Effector CD4-positive, alpha-beta T cell (primary cell): ENCODE data around the gene RAPGEF2.
"Not testable (repeated sequence)": the region's sequence is repeated elsewhere in the genome, so short reads cannot be mapped to it uniquely, and the experiment has no call there.

ENCODE experiments used
- DNase-seq: peaks from one replicate; pipeline ENCODE4 v3.0.0-alpha.2; 2020

RAPGEF2 gene

DNA sequence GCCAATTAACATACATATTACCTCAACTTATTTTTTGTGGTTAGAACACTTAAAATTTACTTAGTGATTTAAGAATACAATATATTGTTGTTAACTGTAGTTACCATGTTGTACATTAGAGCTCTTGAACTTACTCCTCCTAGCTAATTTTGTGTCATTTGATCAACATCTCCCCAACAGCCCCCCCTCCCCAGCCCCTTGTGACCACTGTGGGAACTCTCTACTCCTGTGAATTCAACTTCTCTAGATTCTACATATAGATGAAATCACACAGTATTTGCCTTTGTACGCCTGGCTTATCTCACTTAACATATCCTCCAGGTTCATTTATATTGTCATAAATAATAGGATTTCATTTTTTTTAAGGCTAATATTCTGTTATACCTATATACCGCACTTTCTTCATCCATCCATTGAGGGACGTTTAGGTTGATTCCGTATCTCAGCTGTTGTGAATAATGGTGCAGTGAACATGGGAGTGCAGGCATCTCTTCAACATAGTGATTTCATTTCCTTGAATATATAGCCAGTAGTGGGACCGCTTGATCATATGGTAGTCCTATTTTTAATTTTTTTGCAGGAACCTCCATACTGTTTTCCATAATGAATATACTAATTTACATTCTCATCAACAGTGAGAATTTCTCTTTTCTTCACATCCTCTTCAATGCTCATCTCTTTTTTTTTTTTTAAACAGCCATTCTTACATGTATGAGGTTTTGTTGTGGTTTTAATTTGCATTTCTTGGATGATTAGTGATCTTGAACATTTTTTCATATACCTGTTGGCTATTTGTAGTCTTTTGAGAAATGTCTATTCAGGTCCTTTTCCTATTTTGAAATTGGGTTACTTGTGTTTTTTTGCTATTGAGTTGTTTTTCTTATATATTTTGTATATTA is 66.8 kb downstream of the RAPGEF2 start:
- no peak for DNase-seq

DNA sequence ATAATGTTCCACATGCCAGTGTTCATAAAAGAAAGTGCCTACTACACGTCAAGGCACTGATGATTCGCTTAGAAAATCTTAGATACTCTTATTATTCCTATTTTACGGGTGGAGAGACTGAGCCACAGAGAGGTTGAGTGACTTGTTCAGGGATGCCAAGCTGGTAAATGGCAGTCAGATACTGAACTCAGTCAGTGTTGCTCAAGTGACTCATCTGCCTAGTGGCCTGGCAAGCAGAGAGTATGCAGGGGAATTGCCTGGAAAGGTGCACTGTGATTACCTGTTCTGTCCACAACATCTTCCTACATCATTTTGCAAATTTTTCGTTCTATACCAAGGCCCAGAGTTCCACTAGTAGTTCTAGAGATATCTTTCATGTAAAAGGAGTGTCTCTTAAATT is 68.4 kb downstream of the RAPGEF2 start:
- DNase-seq: no peak

DNA sequence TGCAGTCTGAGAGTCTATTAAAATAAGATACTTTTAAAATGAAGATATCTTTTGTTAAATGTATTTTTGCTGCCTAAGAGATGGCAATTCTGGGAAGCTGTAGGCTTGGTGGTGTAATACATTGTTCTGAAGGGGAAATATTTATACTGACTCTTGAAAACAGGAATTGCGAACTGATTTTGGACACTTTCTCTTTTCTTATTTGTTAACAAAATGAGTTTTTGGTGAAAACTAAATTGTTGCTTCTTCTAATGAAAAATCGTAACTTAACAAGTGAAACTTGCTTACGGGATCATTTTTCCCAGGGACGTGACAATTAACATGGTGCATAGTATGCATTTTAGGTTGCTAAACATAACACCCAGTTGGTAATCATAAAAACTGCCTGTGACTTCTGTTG is 71.0 kb downstream of the RAPGEF2 start:
- no peak for DNase-seq

DNA sequence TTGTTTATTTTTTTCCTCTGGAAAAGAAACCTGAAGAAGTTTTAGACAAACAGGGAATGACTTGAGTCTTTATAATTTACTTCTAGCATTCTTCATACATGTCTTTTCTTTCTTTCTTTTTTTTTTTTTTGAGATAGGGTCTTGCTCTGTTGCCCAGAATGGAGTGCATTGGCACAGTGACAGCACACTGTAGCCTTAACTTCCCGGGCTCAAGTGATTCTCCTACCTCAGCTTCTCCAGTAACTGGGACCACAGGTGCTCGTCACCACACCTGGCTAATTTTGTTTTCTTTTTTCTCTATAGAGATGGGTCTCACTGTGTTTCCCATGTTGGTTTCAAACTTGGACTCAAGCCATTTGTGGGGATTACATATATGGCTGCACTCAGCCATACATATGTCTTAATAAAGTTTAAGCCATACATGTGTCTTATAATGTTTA is 71.8 kb downstream of the RAPGEF2 start:
- no peak for DNase-seq

DNA sequence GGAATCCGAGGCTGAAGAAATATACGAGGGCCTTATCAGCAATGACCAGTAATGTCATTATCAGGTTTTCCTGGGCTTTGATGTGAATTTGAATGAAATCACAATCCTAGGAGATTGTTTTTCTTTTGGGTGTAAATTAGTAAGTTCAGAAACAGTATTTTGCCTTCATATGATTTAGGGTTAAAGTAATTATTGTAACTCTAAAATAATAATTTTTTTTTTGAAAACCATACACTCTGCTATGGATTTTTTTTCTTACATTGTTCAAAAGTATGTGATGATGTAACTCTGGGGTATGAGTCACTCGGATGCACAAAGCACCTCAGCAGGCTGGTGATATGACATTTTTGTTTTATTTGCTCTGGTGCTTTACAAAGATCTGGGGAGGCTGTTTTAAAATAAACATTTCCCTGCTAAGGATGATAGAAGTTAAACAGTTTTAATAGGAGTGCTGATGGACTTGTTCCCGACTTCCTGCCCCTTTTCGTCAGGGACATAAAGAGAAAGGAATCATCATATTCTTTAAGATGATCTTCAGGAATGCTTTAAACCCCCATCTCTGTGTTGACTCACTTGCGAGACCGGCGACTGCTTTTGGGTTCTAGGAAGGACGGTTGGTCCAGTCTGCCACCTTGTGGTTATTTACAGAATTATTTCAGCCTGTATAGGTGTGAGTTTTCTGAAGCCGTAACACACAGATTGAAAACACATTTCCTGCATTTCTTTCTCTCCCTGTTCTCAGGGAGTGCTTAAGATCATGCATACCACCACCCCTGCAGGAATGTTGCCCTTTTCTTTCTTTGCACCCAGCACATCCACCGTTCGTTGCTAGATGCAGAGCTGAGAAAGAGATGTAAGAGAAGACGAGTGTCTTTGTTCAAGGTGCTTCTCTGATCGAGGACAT is 72.5 kb downstream of the RAPGEF2 start:
- peak; percentile 38 for DNase-seq

DNA sequence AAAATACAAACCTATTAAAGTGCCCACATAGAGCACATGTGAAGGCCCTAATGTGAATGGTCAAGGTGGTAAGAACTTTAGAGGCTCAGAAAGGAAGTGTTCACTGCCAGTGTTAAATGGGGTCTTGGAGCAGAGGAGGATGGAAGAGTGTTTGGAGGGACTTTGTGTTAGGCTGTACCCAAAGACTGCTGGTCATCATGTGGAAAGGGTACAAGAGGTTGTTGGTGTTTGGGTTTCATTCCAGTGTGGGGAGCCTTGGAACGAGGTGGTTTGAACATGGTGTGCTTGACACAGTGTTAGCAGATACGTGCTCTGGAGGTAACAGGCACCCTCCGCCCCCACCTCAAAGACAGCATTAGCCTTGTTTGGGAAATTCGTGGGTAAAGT is 73.1 kb downstream of the RAPGEF2 start:
- DNase-seq: no peak

DNA sequence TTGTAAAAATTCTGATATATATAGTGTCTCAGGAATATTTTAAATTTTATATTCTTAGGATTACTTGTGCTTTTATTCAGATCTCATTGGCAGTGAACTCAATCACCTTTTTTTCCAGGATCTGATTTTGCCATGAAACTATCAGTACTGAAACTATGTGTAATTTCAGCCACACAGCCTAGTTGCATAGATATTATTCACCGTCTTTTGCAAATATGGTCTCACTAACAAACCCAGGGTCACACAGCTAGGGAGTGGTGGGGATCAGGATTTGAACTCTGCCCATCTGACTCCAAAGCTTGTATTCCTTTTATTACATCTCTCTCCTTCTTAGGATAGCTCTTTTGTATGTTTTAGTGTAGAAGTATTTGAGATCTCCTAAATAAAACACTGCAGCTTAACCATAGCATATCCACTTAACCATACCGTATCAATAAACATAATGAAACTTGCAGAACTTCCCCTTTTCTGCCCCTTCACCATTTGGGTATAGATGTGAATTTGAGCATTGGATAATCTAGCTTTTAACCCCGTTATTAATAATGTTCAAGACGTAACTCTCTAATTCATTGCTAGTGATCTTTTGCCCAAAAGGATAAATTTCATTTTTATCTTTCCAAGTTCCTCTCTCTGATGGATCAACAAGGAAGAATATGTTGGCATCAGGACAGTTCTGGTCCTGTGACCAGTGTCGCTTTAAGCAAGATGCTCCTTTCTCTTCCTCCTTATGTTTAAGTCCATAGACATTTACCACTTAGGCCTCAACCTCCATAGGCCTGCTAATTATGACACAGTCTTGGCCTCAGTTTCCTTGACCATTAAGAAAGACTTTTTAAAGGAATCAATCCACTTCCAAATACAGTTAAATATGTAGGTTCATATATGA is 74.6 kb downstream of the RAPGEF2 start:
- DNase-seq: no peak

DNA sequence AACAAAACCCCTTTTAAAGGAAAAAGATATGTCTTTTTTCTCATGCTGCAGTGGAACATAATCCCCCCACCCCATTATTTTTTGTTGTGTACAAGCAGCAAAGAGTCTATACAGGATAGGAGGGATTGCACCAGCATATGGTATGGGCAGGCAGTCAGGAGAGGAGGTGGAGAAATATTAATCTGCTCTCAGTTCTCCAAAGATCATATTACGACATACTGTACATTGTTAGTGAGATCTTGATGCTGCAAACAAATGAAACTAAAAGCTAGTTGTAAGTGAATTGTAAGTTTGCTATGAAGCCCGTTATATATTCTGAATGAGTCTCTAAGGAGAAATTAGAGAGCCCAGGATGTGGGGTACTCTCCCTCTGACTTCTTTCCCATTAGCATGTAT is 75.3 kb downstream of the RAPGEF2 start:
- DNase-seq: no peak

DNA sequence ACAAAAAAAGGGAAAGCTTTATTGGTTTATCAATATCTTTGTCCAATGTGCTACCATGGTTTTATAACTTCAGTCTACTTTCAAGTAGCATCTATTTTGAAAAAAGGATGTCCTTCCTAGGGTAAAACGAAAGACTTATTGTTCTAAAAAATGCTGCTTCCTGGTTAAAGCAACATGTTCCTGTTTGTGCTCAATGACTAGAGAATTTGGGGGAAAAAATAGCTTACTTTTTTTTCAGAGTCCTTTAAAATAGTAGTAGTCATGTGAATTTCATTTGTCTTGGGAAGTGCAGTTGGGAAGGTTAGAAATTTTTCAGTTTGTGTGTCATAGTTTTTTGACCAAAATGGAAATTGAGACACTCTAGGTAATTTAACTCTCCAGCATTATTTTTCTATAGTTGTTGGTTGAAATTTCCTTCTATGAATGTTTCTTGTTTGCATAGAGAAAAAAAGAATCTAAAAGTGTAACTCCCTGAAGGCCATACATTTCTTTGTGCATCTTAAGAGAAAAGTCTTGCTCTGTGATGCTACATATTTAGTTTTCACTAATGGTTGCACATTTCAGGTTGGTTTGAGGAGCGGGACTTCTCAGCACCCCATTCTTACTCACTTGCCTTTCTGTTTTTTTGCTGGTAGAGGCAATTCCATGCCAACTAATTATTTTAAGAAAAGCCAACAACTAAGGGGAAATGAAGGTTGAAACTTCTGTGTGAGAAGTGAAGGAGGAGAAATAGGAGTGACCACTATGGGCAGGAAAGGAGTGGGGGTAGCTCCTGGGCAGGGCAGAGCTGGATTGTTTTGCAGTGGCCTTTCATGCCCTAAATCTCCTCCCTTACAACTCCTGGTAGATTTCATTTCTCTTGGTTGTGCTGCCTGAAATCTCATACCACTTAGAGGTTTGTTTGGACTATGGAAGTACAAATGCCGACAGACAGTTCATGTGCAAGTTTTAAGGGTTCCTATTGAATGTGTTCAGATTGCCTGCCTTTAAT is 76.4 kb downstream of the RAPGEF2 start:
- no peak for DNase-seq

DNA sequence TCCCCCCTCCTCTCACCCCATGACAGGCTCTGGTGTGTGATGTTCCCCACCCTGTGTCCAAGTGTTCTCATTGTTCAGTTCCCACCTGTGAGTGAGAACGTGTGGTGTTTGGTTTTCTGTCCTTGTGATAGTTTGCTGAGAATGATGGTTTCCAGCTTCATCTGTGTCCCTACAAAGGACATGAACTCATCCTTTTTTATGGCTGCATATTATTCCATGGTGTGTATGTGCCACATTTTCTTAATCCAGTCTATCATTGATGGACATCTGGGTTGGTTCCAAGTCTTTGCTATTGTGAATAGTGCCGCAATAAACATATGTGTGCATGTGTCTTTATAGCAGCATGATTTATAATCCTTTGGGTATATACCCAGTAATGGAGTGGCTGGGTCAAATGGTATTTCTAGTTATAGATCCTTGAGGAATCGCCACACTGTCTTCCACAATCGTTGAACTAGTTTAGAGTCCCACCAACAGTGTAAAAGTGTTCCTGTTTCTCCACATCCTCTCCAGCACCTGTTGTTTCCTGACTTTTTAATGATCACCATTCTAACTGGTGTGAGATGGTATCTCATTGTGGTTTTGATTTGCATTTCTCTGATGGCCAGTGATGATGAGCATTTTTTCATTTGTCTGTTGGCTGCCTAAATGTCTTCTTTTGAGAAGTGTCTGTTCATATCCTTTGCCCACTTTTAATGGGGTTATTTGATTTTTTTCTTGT is 81.2 kb downstream of the RAPGEF2 start:
- not testable (repeated sequence) for DNase-seq

DNA sequence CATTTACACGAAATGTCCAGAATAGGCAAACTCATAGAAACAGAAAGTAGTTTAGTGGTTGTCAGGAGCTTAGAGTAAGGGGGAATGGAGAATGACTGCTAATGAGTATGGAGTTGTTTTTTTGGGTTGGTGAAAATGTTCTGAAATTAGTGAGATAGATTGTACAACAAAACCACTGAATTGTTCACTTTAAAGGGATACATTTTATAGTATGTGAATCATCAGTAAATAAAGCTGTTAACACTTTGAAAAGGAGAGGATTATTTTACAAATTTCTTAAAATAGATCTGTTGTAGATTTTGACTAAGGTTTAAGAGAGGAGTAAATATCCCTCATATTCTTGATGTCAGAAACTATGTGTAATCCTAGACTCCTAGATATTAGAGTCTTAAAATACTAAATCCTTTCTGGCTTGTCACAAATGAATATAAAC is 82.7 kb downstream of the RAPGEF2 start:
- DNase-seq: no peak

DNA sequence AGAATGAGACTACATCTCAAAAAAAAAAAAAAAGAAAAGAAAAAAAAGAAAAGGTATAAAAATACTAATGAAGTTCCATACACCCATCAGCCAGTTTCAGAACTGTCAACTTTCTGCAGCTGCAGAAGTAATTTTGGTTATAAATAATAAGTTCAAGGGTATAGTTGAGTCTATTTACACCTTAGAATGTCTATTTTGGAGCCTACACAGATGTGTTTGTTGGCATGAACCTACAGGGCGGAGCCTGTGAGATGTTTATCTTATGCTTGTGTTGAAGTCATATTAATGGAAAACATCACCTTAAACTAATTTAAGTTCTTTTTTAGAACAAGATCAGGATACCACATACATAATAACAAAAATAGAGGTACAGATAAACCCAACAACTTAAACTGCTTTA is 85.8 kb downstream of the RAPGEF2 start:
- DNase-seq: no peak

DNA sequence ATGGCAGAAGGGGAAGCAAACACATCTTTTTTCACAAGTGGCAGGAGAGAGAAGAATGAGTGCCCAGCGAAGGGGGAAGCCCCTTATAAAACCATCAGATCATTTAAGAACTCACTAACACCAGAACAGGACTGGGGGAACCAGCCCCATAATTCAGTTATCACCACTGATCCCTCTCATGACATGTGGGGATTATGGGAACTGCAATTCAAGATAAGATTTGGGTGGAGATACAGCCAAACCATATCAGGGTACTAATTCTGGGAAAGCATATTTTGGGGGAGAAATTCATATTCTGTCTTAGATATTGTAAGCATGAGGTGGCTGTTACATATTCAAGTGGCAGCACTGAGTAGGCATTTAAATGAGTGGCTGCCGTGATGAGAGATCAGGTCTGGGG is 87.8 kb downstream of the RAPGEF2 start:
- no peak for DNase-seq

DNA sequence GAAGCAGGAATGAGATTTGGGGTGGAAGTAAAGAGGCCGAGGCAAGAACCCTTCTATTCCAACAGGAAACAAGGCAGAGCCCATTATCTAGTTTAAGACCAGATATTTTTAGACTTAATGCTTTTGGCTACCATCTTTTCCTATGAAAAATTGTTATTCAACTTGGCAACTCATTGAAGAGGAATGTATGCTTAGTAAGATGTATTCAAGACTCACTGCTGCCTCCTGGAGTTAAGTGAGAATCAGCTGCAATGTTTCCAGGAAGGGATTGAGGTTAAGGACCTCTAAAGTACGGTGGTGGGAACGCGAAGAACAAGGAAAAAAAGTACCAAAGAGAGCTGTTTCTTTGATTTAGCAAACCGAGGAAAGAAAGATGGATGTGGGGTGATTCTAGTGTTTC is 89.1 kb downstream of the RAPGEF2 start:
- DNase-seq: no peak

DNA sequence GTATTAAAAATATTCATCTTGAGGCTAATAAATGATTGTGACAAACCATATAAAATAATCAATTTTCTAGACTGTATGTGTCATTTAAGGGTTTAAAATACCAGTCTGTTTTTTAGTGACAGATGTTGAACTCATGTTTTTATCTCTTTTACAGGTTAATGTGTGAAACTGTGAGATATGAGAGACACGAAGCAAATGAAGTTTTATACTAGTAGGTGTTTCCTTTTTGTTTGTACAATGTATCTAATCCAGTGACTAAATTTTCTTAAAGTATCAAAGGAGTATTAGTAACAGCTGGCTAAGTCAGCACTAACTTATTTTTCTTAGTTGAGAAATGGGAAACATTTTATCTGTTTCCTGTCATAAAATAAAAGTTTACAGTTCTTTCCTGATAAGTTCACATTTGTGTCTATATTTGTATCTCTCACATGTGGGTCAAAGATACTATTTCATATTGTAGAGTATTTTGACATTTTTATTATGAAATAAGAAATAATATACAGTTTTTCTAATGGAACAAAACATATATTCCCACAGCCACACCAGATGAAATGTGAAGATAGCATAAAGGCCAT is 90.3 kb downstream of the RAPGEF2 start:
- no peak for DNase-seq

DNA sequence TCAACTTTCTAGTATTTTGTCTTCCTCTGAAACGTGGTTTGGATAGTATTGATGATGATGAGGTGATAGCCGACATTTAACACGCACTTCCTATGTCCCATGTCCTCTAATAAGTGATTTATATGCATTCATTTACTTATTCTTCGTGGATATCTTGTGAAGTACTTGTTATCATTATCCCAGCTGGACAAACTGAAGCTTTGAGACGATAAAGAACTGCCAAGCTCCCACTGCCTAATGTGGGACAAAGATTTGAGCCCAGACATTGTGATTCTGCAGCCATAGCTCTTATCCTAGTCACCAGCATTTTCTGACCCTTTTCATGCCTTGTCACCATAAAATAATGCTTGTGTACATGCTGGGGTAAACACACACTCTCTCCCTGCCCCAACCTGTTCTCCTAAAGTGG is 92.5 kb downstream of the RAPGEF2 start:
- no peak for DNase-seq

DNA sequence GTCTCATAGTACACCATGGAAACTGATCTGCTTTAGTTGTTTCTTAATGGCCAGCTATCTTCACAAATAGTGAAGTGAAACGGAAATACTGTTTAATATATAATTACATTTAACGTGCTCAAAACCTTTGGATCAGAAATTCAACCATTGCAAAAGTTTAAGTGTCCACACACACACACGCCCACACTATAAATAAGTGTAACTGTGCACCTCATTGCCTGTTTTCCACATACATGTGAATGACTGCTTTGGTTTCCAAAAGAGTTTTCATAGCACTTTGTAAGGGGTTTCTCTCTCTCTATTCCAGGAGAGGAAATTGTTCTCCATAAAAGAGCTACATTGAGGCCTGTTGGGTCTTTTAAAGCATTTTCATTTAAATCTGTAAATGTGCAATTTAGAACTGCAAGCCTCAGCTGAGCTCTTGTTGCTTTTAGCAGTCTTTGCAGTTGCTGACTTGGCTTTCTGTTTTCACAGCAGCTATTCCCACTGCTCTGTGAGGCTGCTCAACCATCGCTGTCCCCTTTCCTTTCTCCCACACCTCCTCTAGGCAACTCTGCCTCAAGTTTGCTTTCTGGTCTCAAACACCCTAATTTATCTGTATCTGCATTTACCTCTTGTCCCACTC is 94.5 kb downstream of the RAPGEF2 start:
- no peak for DNase-seq

DNA sequence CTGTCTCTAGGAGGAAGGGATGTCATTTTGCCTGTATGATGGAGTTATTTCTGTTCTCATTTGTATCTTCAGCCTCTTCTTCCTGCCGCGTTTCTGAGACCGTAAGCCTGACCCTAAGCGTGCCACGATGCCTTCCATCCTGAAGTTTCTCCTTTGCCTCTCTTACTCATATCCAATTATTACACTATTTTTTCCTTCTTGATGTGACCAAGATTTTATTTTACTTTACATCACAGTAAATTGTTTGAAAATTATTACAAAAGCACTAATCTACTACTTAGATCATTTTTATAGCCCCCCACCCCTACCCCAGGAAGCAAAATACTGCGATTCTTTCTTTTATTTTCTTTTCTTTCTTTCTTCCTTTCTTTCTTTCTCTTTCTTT is 95.0 kb downstream of the RAPGEF2 start:
- no peak for DNase-seq

DNA sequence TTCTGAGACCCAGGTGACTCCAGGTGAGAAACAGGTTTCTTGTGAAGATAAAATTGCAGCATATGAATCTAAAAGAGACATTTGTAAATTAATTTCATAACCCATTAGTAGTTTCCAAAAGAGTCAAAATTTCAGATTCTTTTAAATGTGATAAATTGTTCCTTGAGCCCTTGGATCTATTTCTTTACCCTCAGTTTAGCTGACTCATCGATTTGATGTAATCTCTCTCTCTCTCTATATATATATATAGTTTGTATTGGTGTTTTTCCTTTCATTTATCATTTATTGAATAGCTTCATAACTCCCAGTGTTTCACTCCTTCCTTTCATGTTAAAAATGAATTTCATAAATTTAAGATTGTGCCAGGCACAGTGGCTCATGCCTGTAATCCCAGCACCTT is 96.9 kb downstream of the RAPGEF2 start:
- no peak for DNase-seq

DNA sequence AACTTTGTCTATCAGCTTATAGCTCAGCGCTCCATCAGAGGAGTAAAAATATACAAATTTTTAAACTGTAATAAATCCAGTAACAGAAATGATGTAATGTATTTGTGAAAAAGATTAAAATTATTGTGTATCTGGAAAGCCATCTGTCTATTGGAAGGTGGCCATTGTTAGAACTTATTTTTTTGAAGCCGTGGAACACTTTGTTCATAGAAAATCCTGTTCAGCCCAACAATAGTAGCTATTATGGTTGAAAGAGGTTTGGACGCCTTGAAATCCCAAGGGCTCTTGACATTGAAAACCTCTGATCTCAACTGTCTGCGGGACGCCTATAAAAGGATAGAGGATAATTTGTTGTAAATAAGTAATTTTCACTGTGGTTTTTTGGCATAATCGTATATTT is 98.3 kb downstream of the RAPGEF2 start:
- DNase-seq: no peak
